ENCODE data around the gene CREBBP. TPM values are rescaled to one million over a fixed set of nuclear protein-coding genes. Genes with fewer than 3 reads are reported as not detected.
A peak's percentile ranks its signal among the peaks of the same experiment; 100 is the strongest.

Gene CREBBP
- total RNA-seq, 2 experiments from 2014 or later = 53.0 to 56.6 TPM

DNA sequence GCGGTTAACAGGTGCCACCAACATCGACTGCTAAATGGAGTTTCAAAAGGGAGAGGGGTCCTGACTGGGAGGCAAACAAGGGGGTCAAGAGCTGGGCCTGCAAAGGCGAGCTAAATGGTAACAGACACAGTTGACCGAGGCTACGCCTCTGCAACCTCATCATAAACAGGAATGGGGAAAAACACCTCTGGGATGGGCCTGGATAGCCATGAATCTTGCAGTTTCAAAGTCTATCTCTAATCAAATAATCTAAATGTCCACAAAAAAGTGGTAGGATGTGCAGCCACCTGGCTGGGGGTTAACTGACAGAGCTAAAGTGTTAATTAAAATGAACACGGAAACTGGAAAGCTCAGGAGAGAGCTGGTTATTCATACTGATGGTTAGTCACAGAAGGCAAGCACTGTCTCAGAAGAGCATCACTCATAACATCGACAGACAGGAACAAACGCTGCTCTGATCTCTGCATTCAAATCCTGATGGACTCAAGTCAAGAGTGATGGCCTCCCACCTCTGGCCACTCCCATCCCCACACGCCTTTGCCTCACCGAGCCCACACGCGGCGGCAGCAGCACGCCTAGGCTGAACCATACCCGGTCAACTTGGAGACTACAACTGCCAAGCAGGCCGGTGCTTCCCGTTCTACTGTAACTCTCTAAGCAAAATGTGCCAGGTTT is 56.3 kb downstream of the CREBBP start:
- Mint-ChIP-seq H3K27me3 (no peaks in the 10 kb centered on the region), H3K4me1 (peaks cover 60% of the 10 kb centered on the region), H3K36me3 (ENCODE audit: low read depth) (peaks cover 10% of the 10 kb centered on the region), H3K4me3 (no peak overlapping the region), H3K27ac (no peak overlapping the region), H3K9me3 (no peaks in the 10 kb centered on the region)
- POLR2A ChIA-PET = interaction anchor here (1.1 kb wide), 1 partner anchor 26 kb away, joined by 5 read pairs; no protein-coding TSS in a partner anchor
- CTCF ChIA-PET = interaction anchor here (1.9 kb wide), 1 partner anchor 12 kb away, joined by 5 read pairs; no protein-coding TSS in a partner anchor
- no peak for DNase-seq

DNA sequence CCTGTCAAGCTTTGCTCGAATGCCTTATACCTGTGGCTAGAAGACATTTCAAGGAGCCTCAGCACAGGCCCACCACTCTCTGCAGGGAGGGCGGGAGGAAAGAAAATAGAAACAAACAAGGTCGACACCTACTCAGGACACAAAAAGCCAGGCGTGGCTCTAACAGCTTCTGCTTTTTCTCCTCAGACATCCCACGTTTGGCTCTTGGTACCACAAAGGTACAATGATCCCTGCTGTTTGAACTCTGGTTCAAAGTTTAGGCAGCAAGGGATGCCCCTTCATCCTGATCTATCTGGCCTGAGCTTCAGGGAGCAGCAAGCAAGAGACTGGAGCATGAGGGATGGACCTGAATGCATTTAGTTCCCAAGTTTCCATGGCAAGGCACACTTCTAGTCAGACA is 57.1 kb downstream of the CREBBP start:
- no peak for DNase-seq
- Mint-ChIP-seq H3K27ac (no peak overlapping the region), H3K4me1 (peaks cover 67% of the 10 kb centered on the region), H3K4me3 (no peak overlapping the region), H3K36me3 (ENCODE audit: low read depth) (peaks cover 10% of the 10 kb centered on the region), H3K9me3 (no peaks in the 10 kb centered on the region), H3K27me3 (no peaks in the 10 kb centered on the region)
- ChIA-PET CTCF (interaction anchor here (0.6 to 1.9 kb wide), 2 partner anchors 11 to 33 kb away, joined by 4 to 5 read pairs; no protein-coding TSS in a partner anchor), POLR2A (interaction anchor here (0.7 to 1.1 kb wide), 3 partner anchors 12 to 527 kb away, joined by 3 to 5 read pairs (median 4); no protein-coding TSS in a partner anchor)

DNA sequence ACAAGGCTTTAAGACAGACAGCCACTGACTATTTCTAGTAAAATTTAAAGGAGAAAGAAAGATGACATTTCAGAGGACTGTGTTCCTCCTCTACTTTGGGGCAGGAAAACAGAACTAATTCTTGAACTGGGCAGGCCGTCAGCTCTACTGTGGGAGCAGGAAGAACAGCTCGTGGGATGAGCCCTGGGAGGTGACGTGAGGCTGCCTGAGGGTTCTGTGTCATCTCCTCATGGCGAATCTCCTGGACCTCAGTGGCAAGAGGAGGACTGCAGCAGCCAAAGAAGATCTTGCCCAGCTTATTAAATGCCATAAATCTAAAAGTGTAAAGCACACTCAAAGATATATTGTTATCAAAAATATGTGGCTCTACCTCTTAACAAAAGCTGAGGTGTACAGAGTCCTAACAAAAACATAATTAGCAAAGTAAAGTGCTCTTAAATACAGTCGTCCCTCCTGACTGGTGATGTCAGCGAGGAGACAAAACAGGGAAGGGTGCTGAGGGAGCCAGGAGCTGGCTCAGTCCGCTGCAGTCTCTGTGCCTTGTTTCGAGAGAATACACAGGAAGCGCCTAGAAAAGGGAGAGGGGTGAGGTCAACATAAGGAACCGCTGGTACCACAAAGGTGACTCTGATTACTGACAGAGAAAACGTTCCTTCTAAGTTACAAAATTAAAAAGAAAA is 58.0 kb downstream of the CREBBP start:
- no peak for DNase-seq
- Mint-ChIP-seq H3K4me1 (peaks cover 70% of the 10 kb centered on the region), H3K36me3 (ENCODE audit: low read depth) (peaks cover 10% of the 10 kb centered on the region), H3K9me3 (no peaks in the 10 kb centered on the region), H3K27ac (no peak overlapping the region), H3K4me3 (no peak overlapping the region), H3K27me3 (no peaks in the 10 kb centered on the region)
- CTCF ChIA-PET = interaction anchor here (1.9 kb wide), 1 partner anchor 10 kb away, joined by 5 read pairs; no protein-coding TSS in a partner anchor
- POLR2A ChIA-PET = no interaction called here

DNA sequence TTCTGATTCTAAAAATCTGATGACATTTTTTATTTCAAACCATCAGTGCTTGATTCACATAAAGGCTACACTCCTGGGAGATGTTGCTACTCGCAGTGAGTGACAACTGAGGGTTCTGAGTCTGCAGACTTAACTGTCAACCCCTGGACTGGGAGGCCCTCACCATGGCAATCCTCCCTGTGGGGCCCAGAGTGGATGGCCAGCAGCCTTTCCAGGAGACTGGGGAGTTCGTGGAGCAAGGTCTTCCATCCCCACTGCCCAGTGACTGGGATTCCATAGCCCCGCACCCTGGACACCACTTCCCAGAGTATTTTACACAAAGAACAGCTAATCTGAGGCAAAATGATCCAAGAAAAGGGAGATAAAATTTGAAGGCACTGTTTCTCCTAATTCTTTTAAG is 59.3 kb downstream of the CREBBP start:
- CTCF ChIA-PET = no interaction called here

DNA sequence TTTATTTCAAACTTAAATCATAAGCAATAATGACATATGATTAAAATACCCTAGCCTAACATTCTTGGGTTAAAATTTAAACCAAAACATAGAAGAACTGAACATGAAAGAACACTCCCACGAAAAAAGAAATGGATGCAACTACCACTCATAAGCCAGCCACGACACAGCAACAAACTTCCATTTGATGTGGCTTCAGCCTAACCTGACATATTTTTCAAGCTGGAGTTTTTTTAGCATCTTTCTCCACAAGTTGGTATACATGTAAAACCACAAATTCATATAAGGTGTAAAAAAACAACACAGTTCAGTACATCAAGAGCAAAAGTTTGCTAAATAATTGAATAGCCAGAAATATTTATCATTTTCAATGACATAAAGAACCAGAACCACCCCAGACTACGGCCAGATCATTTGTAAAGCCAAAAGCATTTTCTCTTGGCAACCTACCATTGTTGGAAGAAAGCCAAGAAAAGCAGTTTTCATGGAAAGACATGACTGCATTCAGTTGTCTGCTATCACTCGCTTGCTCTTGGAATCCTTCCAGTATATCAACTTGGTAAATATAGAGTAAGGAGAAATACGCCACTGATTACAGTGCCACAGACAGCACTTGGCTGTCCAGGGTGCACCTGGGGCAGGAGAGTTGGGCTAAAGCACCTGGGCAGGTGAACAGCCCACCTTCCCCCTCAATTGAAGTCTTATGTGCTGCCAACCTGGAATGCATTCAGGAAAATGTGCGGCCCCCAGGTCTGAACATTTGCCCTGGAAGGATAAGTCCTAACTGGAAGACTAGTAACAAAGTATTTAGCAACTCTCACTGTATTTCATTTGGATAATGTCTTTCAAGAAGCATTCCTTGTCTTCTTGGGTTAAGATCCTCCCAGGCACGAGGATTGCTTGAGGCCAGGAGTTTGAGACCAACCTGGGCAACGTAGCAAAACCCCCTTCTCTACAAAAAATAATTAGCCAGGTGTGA is 60.5 kb downstream of the CREBBP start:
- Mint-ChIP-seq H3K4me1 (peaks cover 54% of the 10 kb centered on the region), H3K4me3 (no peak overlapping the region)
- POLR2A ChIA-PET = no interaction called here

More for the DNA sequence above, 59.3 kb downstream of the CREBBP start:
- POLR2A ChIA-PET = no interaction called here
- H3K27ac Mint-ChIP-seq = no peak overlapping the region
- H3K9me3 Mint-ChIP-seq = no peaks in the 10 kb centered on the region
- DNase-seq = no peak
- H3K36me3 Mint-ChIP-seq (ENCODE audit: low read depth) = peaks cover 3% of the 10 kb centered on the region
- H3K4me3 Mint-ChIP-seq = no peak overlapping the region
- H3K27me3 Mint-ChIP-seq = no peaks in the 10 kb centered on the region
- peaks cover 65% of the 10 kb centered on the region for H3K4me1 Mint-ChIP-seq

DNA sequence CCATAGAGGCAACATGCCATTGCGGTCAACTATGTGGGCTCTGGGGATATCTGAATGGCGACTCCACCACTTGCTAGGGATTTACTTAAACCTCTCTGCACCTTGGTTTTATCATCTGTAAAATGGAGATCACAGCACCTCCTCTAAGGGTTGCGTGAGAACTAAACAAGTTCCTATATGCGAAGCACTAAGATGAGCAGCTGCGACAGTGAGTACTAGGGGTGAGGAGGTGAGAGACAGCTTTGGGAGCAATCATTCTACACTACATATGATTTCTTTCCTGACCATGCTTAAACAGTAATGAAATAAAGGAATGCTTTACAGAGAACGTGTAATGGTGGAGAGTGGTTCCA is 61.4 kb downstream of the CREBBP start:
- H3K27ac Mint-ChIP-seq = no peak overlapping the region
- ChIA-PET POLR2A (no interaction called here), CTCF (no interaction called here)
- peaks cover 45% of the 10 kb centered on the region for H3K4me1 Mint-ChIP-seq
- H3K27me3 Mint-ChIP-seq = no peaks in the 10 kb centered on the region
- DNase-seq = no peak
- H3K36me3 Mint-ChIP-seq (ENCODE audit: low read depth) = no peaks in the 10 kb centered on the region
- no peak overlapping the region for H3K4me3 Mint-ChIP-seq
- H3K9me3 Mint-ChIP-seq = no peaks in the 10 kb centered on the region

More for the DNA sequence above, 60.5 kb downstream of the CREBBP start:
- H3K9me3 Mint-ChIP-seq = no peaks in the 10 kb centered on the region
- DNase-seq = no peak
- no peaks in the 10 kb centered on the region for H3K36me3 Mint-ChIP-seq (ENCODE audit: low read depth)
- H3K27ac Mint-ChIP-seq = no peak overlapping the region
- H3K27me3 Mint-ChIP-seq = no peaks in the 10 kb centered on the region
- CTCF ChIA-PET = no interaction called here

DNA sequence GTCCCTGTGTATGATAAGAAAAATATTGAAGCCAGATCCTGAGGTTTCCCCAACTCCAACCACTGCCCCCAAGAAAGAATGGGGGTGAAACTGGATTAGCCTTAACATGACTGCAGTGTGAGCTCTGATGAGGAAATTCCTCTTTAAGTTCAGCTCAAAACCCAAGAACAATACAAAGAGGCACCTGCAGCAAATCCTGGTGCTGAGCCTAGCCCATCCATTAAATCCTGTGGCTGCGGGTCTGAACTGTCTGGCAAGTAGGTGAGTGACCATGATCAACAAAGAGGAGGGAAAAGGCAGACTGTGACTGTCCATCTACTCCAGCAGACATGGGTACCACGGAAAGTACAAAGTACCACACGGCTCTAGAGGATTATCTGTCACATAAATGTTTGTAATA is 64.2 kb downstream of the CREBBP start:
- Mint-ChIP-seq H3K4me1 (peaks cover 21% of the 10 kb centered on the region), H3K27me3 (no peaks in the 10 kb centered on the region), H3K27ac (no peak overlapping the region), H3K4me3 (no peak overlapping the region), H3K36me3 (ENCODE audit: low read depth) (peaks cover 3% of the 10 kb centered on the region), H3K9me3 (no peaks in the 10 kb centered on the region)
- CTCF ChIA-PET = no interaction called here
- DNase-seq = no peak
- POLR2A ChIA-PET = no interaction called here

DNA sequence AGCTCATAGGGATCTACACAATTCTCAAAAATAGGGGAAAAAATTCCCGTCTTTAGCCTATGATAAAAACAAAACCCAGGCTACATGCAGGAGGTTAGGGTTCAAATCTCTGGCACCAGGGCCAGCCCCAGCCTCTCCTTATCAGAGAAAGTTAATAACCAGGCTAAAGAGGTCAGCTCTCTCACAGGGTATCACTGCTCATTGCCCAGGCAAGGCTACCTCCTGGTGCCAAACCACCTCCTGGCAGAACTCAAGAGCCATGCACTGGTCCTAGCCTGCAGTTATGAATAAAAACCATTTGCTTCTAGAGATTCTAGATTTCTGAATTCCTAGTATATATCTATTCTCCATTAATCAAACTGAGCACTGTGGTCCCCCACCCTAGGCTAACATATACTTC is 65.8 kb downstream of the CREBBP start:
- Mint-ChIP-seq H3K27ac (no peak overlapping the region), H3K36me3 (ENCODE audit: low read depth) (peaks cover 16% of the 10 kb centered on the region), H3K4me1 (peaks cover 33% of the 10 kb centered on the region), H3K4me3 (no peak overlapping the region), H3K27me3 (no peaks in the 10 kb centered on the region), H3K9me3 (no peaks in the 10 kb centered on the region)
- POLR2A ChIA-PET = no interaction called here
- CTCF ChIA-PET = interaction anchor here (0.5 kb wide), 1 partner anchor 22 kb away, joined by 3 read pairs; no protein-coding TSS in a partner anchor
- DNase-seq = no peak

DNA sequence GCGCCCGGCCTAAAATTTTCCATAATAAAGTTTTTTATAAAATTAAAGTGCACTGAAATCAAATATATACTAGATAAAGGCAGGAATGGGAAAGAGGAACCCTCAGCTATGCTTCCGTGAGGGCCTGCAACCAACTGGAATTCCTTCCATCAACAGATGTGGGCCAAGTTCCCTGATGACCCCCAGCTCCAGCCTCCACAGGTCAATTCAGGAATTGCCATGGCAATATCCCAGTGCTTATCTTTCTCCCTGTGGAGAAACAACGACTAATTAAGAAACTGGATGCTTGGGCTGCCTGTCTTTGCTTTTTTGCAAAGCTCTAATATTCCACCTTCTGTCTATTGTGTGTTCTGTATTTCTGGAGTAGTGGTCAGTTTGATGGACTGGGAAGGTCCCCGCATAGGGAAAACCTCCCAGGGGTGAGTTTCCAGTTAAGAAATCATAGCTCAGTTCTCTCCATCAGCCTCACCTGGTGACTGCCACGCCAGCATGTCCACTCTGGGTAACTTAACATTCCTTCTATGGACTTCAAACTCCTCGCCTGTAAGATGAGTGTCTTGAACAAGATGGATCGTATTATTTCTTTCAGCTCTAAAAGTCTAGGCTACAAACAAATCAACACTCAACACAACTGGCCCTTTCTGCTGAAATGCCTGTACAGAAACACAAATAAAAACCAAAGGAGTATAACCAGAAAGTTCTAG is 67.9 kb downstream of the CREBBP start:
- Mint-ChIP-seq H3K4me1 (peaks cover 36% of the 10 kb centered on the region), H3K36me3 (ENCODE audit: low read depth) (peaks cover 32% of the 10 kb centered on the region), H3K27me3 (no peaks in the 10 kb centered on the region)

DNA sequence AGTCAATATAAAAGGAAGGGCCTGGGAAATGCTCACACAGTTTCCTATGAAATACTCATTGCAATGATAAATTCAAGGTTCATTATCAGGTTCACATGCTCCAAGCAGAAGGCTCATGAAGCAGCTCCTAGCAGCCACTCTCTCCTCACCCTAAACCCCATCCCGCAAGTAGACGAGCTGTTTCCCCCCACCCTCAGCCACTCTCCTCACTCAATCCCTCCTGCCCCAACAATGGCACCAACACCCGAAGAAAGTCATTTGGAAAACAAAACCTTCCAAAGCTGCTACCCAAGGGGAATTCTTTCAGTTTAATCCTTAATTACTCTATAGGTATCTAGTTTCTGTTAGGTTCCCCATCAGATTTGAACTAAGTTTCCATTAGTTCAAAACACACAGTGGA is 69.7 kb downstream of the CREBBP start:
- CTCF ChIA-PET = no interaction called here
- no peak overlapping the region for H3K27ac Mint-ChIP-seq
- POLR2A ChIA-PET = interaction anchor here (0.6 to 1.3 kb wide), 4 partner anchors 10 to 20 kb away, joined by 3 to 6 read pairs (median 3); no protein-coding TSS in a partner anchor
- DNase-seq = no peak
- H3K36me3 Mint-ChIP-seq (ENCODE audit: low read depth) = peaks cover 49% of the 10 kb centered on the region
- H3K4me3 Mint-ChIP-seq = no peak overlapping the region
- H3K4me1 Mint-ChIP-seq = peaks cover 48% of the 10 kb centered on the region
- H3K27me3 Mint-ChIP-seq = no peaks in the 10 kb centered on the region
- H3K9me3 Mint-ChIP-seq = no peaks in the 10 kb centered on the region

More for the DNA sequence above, 67.9 kb downstream of the CREBBP start:
- no peak overlapping the region for H3K4me3 Mint-ChIP-seq
- ChIA-PET CTCF (interaction anchor here (1.4 kb wide), 1 partner anchor 11 kb away, joined by 5 read pairs; no protein-coding TSS in a partner anchor), POLR2A (no interaction called here)
- no peak overlapping the region for H3K27ac Mint-ChIP-seq
- no peaks in the 10 kb centered on the region for H3K9me3 Mint-ChIP-seq
- DNase-seq = no peak

DNA sequence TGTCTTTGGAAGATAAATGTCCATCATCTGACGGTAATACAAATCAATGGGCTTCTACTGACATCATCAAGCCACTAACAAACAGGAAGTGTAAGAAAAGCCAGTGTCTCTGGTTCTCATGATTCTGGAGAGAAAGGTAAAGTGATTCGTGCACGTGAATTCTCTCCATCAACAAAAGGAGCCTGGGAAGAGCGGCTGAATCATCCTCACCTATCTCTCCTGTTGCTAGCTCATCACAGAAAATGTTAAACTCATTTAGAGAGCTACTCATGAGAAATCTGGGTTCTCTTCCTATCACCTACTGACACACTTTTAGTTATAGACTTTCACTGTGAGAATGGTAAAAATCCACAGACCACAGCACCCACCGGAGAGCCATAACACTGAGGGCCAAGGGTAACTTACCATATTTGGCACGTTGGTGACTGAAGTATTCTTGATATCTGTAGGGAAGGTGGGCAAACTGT is 70.3 kb downstream of the CREBBP start:
- POLR2A ChIA-PET = interaction anchor here (0.9 to 1.3 kb wide), 2 partner anchors 13 to 20 kb away, joined by 3 to 6 read pairs; no protein-coding TSS in a partner anchor
- no peaks in the 10 kb centered on the region for H3K9me3 Mint-ChIP-seq
- H3K36me3 Mint-ChIP-seq (ENCODE audit: low read depth) = peaks cover 53% of the 10 kb centered on the region
- no peak overlapping the region for H3K27ac Mint-ChIP-seq
- H3K4me3 Mint-ChIP-seq = no peak overlapping the region
- H3K27me3 Mint-ChIP-seq = no peaks in the 10 kb centered on the region
- H3K4me1 Mint-ChIP-seq = peaks cover 50% of the 10 kb centered on the region
- no peak for DNase-seq
- CTCF ChIA-PET = no interaction called here

DNA sequence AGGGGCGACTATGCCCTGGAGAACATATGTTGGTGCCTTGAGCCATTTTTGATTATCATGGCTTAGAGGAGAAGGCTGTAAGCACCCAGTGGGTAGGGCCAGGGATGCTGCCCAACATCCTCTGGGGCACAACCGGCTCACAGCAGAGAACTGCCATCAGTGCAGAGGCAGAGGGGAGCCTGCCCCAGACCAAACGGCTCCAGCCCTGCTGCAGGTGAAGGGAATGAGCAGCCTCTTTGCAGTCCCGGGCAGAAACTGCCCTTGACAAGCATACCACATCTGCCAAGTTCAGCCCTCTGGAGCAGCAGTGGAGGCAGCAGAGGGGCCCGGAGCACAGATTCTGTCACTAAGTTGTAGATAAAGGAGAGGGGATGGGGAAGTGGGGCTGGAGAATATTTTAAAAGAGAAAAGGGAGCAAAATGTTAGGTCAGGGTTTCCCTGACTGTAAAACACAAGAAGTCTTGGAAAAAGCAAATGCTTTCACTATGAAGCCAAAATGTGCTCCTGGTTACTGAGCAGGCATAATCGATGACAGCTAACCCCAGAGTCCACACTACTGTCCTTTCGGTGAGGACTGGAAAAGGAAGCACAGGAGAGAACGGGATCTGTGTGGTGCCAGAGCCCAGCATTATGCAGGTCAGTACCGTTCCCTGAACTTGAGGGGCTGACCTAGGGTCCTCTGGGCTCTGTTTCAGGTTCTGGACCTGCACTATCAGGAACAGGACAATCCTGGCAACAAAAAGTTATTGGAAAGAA is 72.0 kb downstream of the CREBBP start:
- POLR2A ChIA-PET = no interaction called here

More for the DNA sequence above, 72.0 kb downstream of the CREBBP start:
- no peak for DNase-seq
- Mint-ChIP-seq H3K36me3 (ENCODE audit: low read depth) (peaks cover 58% of the 10 kb centered on the region), H3K4me1 (peaks cover 55% of the 10 kb centered on the region), H3K27ac (peak overlapping the region; percentile 24), H3K4me3 (no peak overlapping the region), H3K9me3 (no peaks in the 10 kb centered on the region), H3K27me3 (no peaks in the 10 kb centered on the region)
- CTCF ChIA-PET = no interaction called here
